HFFc6 (cell line): ENCODE measurements around the gene NCKAP5L. TPM values are rescaled to one million over a fixed set of nuclear protein-coding genes. Genes with fewer than 3 reads are reported as not detected.

Experiments used
- DNase-seq: peaks from one replicate; pipeline ENCODE4 v3.0.0-alpha.2; 2018
- H3K27ac Mint-ChIP-seq: 2 replicates; pipeline ENCODE4 v1.8.0; 2020; ENCODE audit warnings: mild to moderate bottlenecking, mixed read lengths
- H3K27me3 Mint-ChIP-seq: 2 replicates; pipeline ENCODE4 v1.8.0; 2021; ENCODE audit warnings: mild to moderate bottlenecking, moderate library complexity, mixed read lengths; ENCODE audit not compliant: insufficient read depth
- H3K36me3 Mint-ChIP-seq: 2 replicates; pipeline ENCODE4 v1.8.0; 2021; ENCODE audit warnings: low read depth, mixed read lengths
- H3K4me1 Mint-ChIP-seq: 2 replicates; pipeline ENCODE4 v1.8.0; 2020; ENCODE audit warnings: low read depth, mixed read lengths
- H3K4me3 Mint-ChIP-seq: 2 replicates; pipeline ENCODE4 v1.8.0; 2020; ENCODE audit warnings: mild to moderate bottlenecking, moderate library complexity, mixed read lengths
- H3K9me3 Mint-ChIP-seq: 2 replicates; pipeline ENCODE4 v1.8.0; 2020; ENCODE audit warnings: mild to moderate bottlenecking, mixed read lengths
- CTCF ChIP-seq: fragments of 200-600 bp; sonication (generic); IDR thresholded peaks from 2 replicates; pipeline ENCODE4 v1.5.0; 2021; ENCODE audit warnings: antibody characterized with exemption, mild to moderate bottlenecking
- total RNA-seq, 6 experiments: library from RNA; stranded (reverse); fragmentation: NEBNext Ultra II Directional; extraction: Animal tissue kit (Norgen Biotek cat#: 25700); gene quantifications; 2 replicates in 1 of 6; 3 replicates in 5 of 6; pipeline ENCODE4 v1.2.3, GENCODE V29; 2021

The NCKAP5L gene
- total RNA-seq, 6 experiments from 2014 or later: 24.4 to 37.5 (median 25.0) TPM

DNA sequence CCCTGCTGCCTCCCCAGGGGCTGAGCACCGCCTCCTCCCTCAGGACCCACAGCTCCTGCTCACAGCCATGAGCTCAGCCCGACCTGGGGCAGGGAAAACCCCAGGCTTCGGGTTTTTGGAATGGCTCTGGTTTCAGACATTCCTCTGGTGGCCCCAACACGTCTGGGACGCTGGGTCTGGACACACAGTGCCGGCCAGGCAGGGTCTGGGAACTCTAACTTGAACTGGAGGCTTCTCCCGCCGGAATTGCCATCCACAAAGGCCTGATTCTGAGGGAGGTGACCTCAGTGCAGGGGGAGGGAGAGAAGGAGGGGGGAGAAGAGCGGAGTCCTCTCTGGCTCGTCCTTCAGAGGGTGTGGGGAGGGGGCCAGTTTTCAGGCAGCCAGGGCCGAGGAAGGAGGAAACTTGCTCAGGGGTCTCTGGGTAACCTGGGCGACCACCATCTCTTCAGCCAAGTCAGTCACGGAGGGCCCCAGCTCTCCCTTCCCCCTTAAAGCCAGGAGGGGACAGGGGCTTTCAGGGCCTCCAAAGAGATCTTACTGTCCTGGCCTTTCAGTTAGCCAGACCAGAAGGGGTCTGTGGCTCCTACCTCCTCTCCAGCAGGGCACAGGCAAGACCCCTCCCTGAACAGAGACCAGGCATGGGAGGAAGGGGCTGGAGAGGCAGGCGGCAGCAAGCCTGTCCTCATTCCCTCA, 19.4 kb downstream of the NCKAP5L start:
- 0 out of 2 replicates have a peak, but pooled peaks cover 15% of the 10 kb centered on the region for H3K36me3 Mint-ChIP-seq
- TF ChIP-seq CTCF: no peak
- no peak overlapping the region for H3K27ac Mint-ChIP-seq
- peaks cover 10% of the 10 kb centered on the region for H3K4me1 Mint-ChIP-seq
- H3K27me3 Mint-ChIP-seq: peaks cover 3% of the 10 kb centered on the region
- no peak for DNase-seq
- H3K9me3 Mint-ChIP-seq: no peaks in the 10 kb centered on the region
- no peak overlapping the region for H3K4me3 Mint-ChIP-seq

DNA sequence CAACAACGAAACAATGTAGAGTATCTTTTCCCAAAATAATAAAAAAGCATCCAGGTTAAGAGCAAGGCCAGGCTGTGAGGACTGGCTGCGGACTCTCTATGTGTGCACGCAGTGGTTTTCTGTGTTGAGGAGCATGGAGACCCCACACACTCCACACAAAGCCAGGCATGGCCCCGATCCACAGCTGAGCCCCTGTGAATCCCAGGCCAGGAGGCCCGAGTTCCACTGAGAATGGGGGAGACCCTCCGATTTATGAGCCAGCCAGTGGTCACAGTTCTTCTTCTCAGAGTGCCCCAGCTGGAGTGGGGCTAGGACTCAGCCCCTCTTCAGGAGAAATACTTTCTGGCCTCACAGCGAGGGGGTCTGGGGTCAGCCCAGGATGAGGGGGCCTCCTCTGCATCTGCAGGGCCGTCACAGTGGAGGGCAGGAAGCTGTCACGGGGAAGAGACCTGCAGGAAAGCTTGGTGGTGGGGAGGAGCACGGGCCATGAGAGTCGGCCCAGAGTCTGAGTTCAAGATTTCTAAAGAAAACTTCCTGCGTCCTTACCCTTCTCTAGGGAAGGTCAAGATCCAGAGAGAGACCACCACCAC, 20.1 kb downstream of the NCKAP5L start:
- Mint-ChIP-seq H3K4me3 (no peak overlapping the region), H3K27me3 (peaks cover 3% of the 10 kb centered on the region), H3K4me1 (peaks cover 8% of the 10 kb centered on the region), H3K9me3 (no peaks in the 10 kb centered on the region), H3K27ac (no peak overlapping the region), H3K36me3 (0 out of 2 replicates have a peak, but pooled peaks cover 12% of the 10 kb centered on the region)
- DNase-seq: no peak
- no peak for TF ChIP-seq CTCF

DNA sequence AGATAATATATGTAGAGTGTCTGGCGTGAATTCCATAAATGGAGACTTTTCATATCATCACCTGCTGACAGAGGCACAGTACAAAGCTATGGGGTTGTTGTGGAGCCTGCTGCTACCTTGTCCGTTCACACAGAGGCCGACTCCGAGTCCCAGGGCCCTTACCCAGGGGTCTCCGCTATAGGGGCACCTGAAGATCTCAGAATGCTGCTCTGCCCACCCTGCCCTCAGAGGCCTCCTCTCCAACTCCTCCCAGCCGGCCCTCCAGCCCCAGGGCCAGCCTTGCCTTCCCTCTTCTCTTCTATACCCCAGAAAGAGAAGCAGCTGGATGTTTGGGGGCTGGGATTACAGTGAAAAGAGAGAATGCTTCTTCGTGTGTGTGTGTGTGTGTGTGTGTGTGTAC, 21.3 kb downstream of the NCKAP5L start:
- Mint-ChIP-seq H3K4me1 (peaks cover 5% of the 10 kb centered on the region; the same call in 1 of the 2 replicates), H3K9me3 (no peaks in the 10 kb centered on the region), H3K4me3 (no peak overlapping the region), H3K36me3 (0 out of 2 replicates have a peak, but pooled peaks cover 8% of the 10 kb centered on the region), H3K27ac (no peak overlapping the region), H3K27me3 (peaks cover 3% of the 10 kb centered on the region)
- no peak for DNase-seq
- no peak for TF ChIP-seq CTCF

GRCh38 chr12:49806321-49806813, 21.8 kb downstream of the NCKAP5L start:
- Mint-ChIP-seq H3K27me3 (peaks cover 3% of the 10 kb centered on the region), H3K4me1 (peaks cover 5% of the 10 kb centered on the region; the same call in 1 of the 2 replicates), H3K36me3 (0 out of 2 replicates have a peak, but pooled peaks cover 7% of the 10 kb centered on the region), H3K4me3 (no peak overlapping the region), H3K27ac (no peak overlapping the region), H3K9me3 (no peaks in the 10 kb centered on the region)
- no peak for DNase-seq
- no peak for TF ChIP-seq CTCF

GRCh38 chr12:49805409-49805808, 22.8 kb downstream of the NCKAP5L start:
- no peak overlapping the region for H3K27ac Mint-ChIP-seq
- H3K4me1 Mint-ChIP-seq: peaks cover 5% of the 10 kb centered on the region; the same call in 1 of the 2 replicates
- DNase-seq: no peak
- 0 out of 2 replicates have a peak, but pooled peaks cover 7% of the 10 kb centered on the region for H3K36me3 Mint-ChIP-seq
- no peak for TF ChIP-seq CTCF
- H3K27me3 Mint-ChIP-seq: peaks cover 3% of the 10 kb centered on the region
- H3K9me3 Mint-ChIP-seq: no peaks in the 10 kb centered on the region
- H3K4me3 Mint-ChIP-seq: no peak overlapping the region
